Breast epithelium (tissue), 4 donors: ENCODE measurements around the gene WBP1L. TPM values are rescaled to one million over a fixed set of nuclear protein-coding genes. Genes with fewer than 3 reads are reported as not detected.
"Not testable (repeated sequence)": the region's sequence is repeated elsewhere in the genome, so short reads cannot be mapped to it uniquely, and the experiment has no call there.

Source experiments
- DNase-seq, 2 donors: peaks; one replicate each; pipeline ENCODE4 v3.0.0-alpha.2; 2019; ENCODE audit warnings: low spot score in 2 of 2
- H3K27ac ChIP-seq, 2 donors: fragments of 200-600 bp; sonication (generic) in 1 of 2; one replicate each; pipeline ENCODE4 v1.5.1; 2016 to 2019; ENCODE audit warnings: mild to moderate bottlenecking in 1 of 2
- H3K27me3 ChIP-seq, 2 donors: fragments of 200-600 bp; sonication (generic) in 1 of 2; one replicate each; pipeline versions ENCODE4 v1.5.1 to v1.6.0; 2017 to 2019; ENCODE audit warnings: control low read depth in 1 of 2, mild to moderate bottlenecking in 1 of 2
- H3K36me3 ChIP-seq: fragments of 200-600 bp; one replicate; pipeline ENCODE4 v1.5.1; 2019
- H3K4me1 ChIP-seq, 2 donors: fragments of 200-600 bp; sonication (generic); one replicate each; pipeline ENCODE4 v1.5.1; 2016 to 2019; ENCODE audit warnings: control low read depth in 1 of 2
- H3K4me3 ChIP-seq, 3 donors: fragments of 200-600 bp; sonication (generic); 1 replicate in 2 of 3; 2 replicates in 1 of 3; pipeline ENCODE4 v1.5.1; 2016 to 2019; ENCODE audit warnings: mild to moderate bottlenecking in 3 of 3, moderate library complexity in 2 of 3
- H3K9me3 ChIP-seq, 2 donors: fragments of 200-600 bp; sonication (generic) in 1 of 2; one replicate each; pipeline ENCODE4 v1.5.1; 2016 to 2019; ENCODE audit warnings: control low read depth in 1 of 2
- POLR2A ChIP-seq: fragments of 450-650 bp; IDR thresholded peaks from one replicate; pipeline ENCODE4 v1.6.1; 2016; ENCODE audit warnings: antibody characterized with exemption, mild to moderate bottlenecking, moderate library complexity
- POLR2AphosphoS5 ChIP-seq, 3 donors: sonication (generic); formaldehyde crosslinking; IDR thresholded peaks; one replicate each; pipeline ENCODE4 v1.6.1; 2017; ENCODE audit warnings: antibody characterized with exemption in 3 of 3
- intact Hi-C: fragments of 100-400 bp; cut with DNase I; formaldehyde crosslinking; loops from one replicate; pipeline ENCODE4 v1.15.1; 2023; ENCODE audit warnings: low total_unique reads
- total RNA-seq, 3 donors: library from RNA; depleted of rRNA; stranded (reverse); fragments of >200 nt; gene quantifications; one replicate each; pipeline ENCODE4 v1.1.0, GENCODE V29; 2016
- TF ChIP-seq, protein P1 (sequence below), 3 donors: fragments of 450-650 bp; IDR thresholded peaks; one replicate each; pipeline ENCODE4 v1.5.1; 2016 to 2017; ENCODE audit warnings: antibody characterized with exemption in 3 of 3, mild to moderate bottlenecking in 3 of 3, moderate library complexity in 3 of 3

WBP1L gene
- total RNA-seq, 3 donors from 2014 or later: 114 to 174 (median 143) TPM

DNA sequence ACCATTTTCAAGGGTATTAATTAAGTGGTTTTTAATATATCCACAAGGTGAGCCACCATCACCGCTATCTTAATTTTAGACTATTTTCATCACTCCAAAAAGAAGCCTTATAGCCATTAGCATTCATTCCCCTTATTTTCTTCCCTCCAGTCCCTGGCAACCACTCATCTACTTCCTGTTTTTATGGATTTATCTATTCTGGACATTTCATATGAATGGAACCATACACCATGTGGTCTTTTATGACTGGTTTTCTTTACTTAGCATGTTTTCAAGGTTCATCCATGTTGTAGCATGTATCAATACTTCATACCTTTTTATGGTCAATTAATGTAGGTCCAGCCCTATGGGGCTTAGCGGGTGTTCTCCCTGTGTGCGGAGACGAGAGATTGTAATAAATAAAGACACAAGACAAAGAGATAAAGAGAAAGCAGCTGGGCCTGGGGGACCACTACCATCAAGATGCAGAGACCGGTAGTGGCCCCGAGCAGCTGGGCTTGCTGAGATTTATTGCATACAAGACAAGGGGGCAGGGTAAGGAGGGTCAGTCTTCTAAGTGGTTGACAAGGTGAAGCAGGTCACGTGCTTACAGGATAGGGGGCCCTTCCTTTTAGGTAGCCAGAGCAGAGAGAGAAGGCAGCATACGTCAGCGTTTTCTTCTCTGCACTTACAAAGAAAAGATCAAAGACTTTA is 14.6 kb downstream of the WBP1L start:
- no peak for TF ChIP-seq POLR2A
- TF ChIP-seq POLR2AphosphoS5 (IDR thresholded peaks at IDR 0.05): no peak
- TF ChIP-seq, protein P1, sequence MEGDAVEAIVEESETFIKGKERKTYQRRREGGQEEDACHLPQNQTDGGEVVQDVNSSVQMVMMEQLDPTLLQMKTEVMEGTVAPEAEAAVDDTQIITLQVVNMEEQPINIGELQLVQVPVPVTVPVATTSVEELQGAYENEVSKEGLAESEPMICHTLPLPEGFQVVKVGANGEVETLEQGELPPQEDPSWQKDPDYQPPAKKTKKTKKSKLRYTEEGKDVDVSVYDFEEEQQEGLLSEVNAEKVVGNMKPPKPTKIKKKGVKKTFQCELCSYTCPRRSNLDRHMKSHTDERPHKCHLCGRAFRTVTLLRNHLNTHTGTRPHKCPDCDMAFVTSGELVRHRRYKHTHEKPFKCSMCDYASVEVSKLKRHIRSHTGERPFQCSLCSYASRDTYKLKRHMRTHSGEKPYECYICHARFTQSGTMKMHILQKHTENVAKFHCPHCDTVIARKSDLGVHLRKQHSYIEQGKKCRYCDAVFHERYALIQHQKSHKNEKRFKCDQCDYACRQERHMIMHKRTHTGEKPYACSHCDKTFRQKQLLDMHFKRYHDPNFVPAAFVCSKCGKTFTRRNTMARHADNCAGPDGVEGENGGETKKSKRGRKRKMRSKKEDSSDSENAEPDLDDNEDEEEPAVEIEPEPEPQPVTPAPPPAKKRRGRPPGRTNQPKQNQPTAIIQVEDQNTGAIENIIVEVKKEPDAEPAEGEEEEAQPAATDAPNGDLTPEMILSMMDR (IDR thresholded peaks at IDR 0.05): no peak
- intact Hi-C loops: no loop called here
- Histone ChIP-seq H3K27me3 (no peaks in the 10 kb centered on the region), H3K4me3 (peak overlapping the region in 1 of 3 donors; percentile 0), H3K4me1 (no peaks in the 10 kb centered on the region), H3K9me3 (no peaks in the 10 kb centered on the region), H3K36me3 (no peaks in the 10 kb centered on the region), H3K27ac (peak overlapping the region; percentile 27 to 61)
- DNase-seq: no peak

DNA sequence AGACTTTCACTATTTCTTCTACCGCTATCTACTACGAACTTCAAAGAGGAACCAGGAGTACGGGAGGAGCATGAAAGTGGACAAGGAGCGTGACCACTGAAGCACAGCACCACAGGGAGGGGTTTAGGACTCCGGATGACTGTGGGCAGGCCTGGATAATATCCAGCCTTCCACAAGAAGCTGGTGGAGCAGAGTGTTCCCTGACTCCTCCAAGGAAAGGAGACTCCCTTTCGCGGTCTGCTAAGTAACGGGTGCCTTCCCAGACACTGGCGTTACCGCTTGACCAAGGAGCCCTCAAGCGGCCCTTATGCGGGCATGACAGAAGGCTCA is 15.2 kb downstream of the WBP1L start:
- H3K4me3 ChIP-seq: peak overlapping the region in 1 of 3 donors; percentile 0
- intact Hi-C loops, DNase-seq, H3K4me1 ChIP-seq, H3K27me3 ChIP-seq, H3K9me3 ChIP-seq, H3K36me3 ChIP-seq: not testable (repeated sequence)
- peak overlapping the region; percentile 27 to 61 for H3K27ac ChIP-seq

DNA sequence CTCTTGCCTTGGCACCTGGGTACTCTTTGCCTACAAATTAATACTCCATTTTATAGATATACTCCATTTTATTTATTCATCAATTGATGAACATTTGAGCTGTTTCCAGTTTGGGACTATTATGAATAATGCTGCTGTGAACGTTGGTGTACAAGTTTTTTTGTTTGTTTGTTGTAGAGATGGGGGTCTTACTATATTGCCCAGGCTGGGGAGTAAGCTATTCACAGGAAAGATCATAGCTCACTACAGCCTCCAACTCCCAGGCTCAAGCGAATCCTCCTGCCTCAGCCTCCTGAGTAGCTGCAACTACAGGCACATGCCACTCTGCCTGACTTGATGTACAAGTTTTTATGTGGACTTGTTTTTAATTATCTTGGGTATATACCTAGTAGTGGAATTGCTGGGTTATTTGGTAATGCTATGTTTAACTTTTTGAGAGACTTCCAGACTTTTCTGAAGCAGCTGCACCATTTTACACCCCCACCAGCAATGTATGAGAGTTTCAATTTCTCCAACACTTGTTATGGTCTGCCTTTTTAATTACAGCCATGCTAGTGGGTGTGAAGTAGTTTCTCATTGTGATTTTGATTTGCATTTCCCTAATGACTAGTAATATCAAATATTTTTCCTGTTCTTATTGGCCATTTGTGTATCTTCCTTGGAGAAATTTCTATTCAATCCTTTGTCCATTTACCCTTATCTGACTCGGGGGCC is 15.9 kb downstream of the WBP1L start:
- TF ChIP-seq POLR2A: no peak
- TF ChIP-seq, protein P1 (IDR thresholded peaks at IDR 0.05): no peak
- TF ChIP-seq POLR2AphosphoS5 (IDR thresholded peaks at IDR 0.05): no peak
- Histone ChIP-seq H3K4me3 (no peak overlapping the region), H3K9me3 (no peaks in the 10 kb centered on the region), H3K27me3 (no peaks in the 10 kb centered on the region), H3K36me3 (no peaks in the 10 kb centered on the region), H3K4me1 (no peaks in the 10 kb centered on the region), H3K27ac (peak overlapping the region in 1 of 2 donors; percentile 27)
- intact Hi-C loops: no loop called here
- DNase-seq: no peak

DNA sequence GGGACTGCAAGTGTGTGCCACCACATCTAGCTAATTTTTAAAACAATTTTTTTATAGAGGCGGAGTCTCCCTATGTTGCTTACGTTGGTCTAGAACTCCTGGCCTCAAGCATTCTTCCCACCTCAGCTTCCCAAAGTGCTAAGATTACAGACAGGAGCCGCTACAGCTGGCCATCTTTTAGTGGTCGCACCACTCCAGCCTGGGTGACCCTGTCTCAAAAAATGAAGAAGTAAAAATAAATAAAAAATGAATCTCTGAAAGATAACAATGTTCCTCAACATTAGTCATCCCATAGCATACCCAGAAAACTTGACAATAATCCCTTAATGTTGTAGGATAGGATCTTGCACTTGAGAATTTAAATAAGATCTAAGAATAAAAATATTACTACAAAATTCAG is 18.2 kb downstream of the WBP1L start:
- Histone ChIP-seq H3K9me3 (no peaks in the 10 kb centered on the region), H3K4me3 (no peak overlapping the region), H3K27ac (no peak overlapping the region), H3K36me3 (no peaks in the 10 kb centered on the region), H3K4me1 (peaks cover 0 to 7% of the 10 kb centered on the region in 2 donors), H3K27me3 (no peaks in the 10 kb centered on the region)
- intact Hi-C loops: no loop called here
- DNase-seq: no peak
- TF ChIP-seq, protein P1 (IDR thresholded peaks at IDR 0.05): no peak
- TF ChIP-seq POLR2AphosphoS5 (IDR thresholded peaks at IDR 0.05) (no peak), POLR2A (no peak)

DNA sequence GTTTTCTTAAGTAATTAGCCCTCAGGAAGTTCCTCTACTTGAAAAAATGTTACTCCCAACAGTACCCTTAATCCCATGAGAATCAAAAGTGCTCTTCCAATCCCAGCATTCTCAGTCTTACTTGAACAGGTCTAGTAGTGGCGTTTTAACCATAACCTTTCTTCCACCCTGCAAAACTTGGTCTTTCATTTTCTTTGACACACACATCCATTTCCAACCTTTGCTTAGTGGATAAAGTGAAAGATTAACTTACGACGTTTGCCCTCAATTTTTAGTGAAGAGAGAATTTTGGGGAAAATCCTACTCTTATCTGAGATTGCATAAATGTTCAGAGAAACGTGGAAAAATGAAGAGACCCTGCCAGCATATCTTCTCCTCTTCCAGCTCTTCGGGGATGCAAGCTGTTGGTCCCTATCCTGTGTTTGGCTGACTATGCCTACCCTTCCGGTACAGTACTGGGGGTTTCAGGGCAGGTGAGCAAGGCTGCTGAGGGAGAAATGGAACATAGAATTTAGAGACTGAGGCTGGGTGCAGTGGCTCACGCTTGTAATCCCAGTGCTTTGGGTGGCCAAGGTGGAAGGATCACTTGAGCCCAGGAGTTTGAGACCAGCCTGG is 18.8 kb downstream of the WBP1L start:
- H3K9me3 ChIP-seq: no peaks in the 10 kb centered on the region
- H3K36me3 ChIP-seq: no peaks in the 10 kb centered on the region
- TF ChIP-seq POLR2A (no peak), POLR2AphosphoS5 (IDR thresholded peaks at IDR 0.05) (no peak)
- TF ChIP-seq, protein P1 (IDR thresholded peaks at IDR 0.05): no peak
- H3K27me3 ChIP-seq: no peaks in the 10 kb centered on the region
- peak overlapping the region in 1 of 2 donors; percentile 67 for H3K27ac ChIP-seq
- intact Hi-C loops: no loop called here
- H3K4me1 ChIP-seq: peaks cover 0 to 7% of the 10 kb centered on the region in 2 donors
- DNase-seq: no peak
- H3K4me3 ChIP-seq: no peak overlapping the region
